ENCODE measurements around the gene IRX4.

DNA sequence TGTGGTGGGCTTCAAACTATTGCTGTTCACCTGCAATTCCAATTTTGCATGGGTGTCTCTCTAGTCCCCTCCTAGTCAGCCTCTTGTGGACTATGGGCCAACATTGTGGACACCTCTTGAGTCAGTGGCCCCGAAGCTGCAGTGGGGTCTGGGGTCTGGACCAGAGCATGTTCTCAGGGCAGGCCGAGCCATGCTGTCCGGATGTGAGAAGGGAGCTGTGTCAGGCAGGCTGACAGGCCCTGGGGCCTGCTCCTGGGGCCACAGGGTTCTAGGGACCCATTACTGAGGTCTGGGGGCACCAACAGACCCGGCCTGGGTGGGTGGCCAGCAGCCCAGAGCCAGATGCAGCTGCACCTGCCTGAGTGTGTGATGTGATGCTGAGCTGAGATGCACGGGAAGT, 16.5 kb upstream of the IRX4 start:
- TF ChIP-seq EZH2phosphoT487 (IDR thresholded peaks at IDR 0.05; ENCODE audit: insufficient read depth, low read depth) (no peak), EZH2 (IDR thresholded peaks at IDR 0.05; ENCODE audit: insufficient read depth, poor library complexity, severe bottlenecking) (no peak)

Data from GM23248 (cell line).